IPS DF 4.7 (cell line): ENCODE data around the gene TNKS1BP1.
A peak's percentile ranks its signal among the peaks of the same experiment; 100 is the strongest.
"Not testable (repeated sequence)": the region's sequence is repeated elsewhere in the genome, so short reads cannot be mapped to it uniquely, and the experiment has no call there.

Source experiments
- DNase-seq: peaks from one replicate; pipeline ENCODE4 v3.0.0-alpha.2; 2013; ENCODE audit warnings: low spot score; ENCODE audit errors: extremely low read depth

Gene TNKS1BP1

GRCh38 chr11:57288771-57289579 is 35.8 kb downstream of the TNKS1BP1 start:
- DNase-seq: no peak

- DNase-seq: no peak
Observed at GRCh38 chr11:57287884-57288283, 36.9 kb downstream of the TNKS1BP1 start.

- no peak for DNase-seq
Observed at GRCh38 chr11:57283231-57283990, 41.3 kb downstream of the TNKS1BP1 start.

GRCh38 chr11:57281546-57281945 is 43.2 kb downstream of the TNKS1BP1 start:
- DNase-seq: not testable (repeated sequence)

- DNase-seq: no peak
Observed at GRCh38 chr11:57279116-57279515, 45.6 kb downstream of the TNKS1BP1 start.

- no peak for DNase-seq
Observed at GRCh38 chr11:57278721-57279095, 46.0 kb downstream of the TNKS1BP1 start.

- no peak for DNase-seq
Observed at GRCh38 chr11:57277845-57278720, 46.7 kb downstream of the TNKS1BP1 start.

GRCh38 chr11:57276971-57277675 is 47.6 kb downstream of the TNKS1BP1 start:
- DNase-seq: no peak

GRCh38 chr11:57276169-57276970 is 48.4 kb downstream of the TNKS1BP1 start:
- no peak for DNase-seq

GRCh38 chr11:57275582-57275981 is 49.2 kb downstream of the TNKS1BP1 start:
- DNase-seq: no peak

- DNase-seq: no peak
Observed at GRCh38 chr11:57274904-57275498, 49.8 kb downstream of the TNKS1BP1 start.

GRCh38 chr11:57273448-57274058 is 51.2 kb downstream of the TNKS1BP1 start:
- no peak for DNase-seq

- no peak for DNase-seq
Observed at GRCh38 chr11:57269571-57270021, 55.2 kb downstream of the TNKS1BP1 start.

GRCh38 chr11:57266157-57266556 is 58.6 kb downstream of the TNKS1BP1 start:
- no peak for DNase-seq

GRCh38 chr11:57263351-57263750 is 61.4 kb downstream of the TNKS1BP1 start:
- DNase-seq: peak; percentile 58

- no peak for DNase-seq
Observed at GRCh38 chr11:57262157-57262556, 62.6 kb downstream of the TNKS1BP1 start.

- DNase-seq: no peak
Observed at GRCh38 chr11:57260937-57261783, 63.6 kb downstream of the TNKS1BP1 start.

GRCh38 chr11:57256119-57256518 is 68.6 kb downstream of the TNKS1BP1 start:
- no peak for DNase-seq
